CD4-positive, alpha-beta T cell treated with Interleukin-21 for 1 hour (primary cell): ENCODE measurements around the gene ADCY6.

Experiments
- DNase-seq: peaks from one replicate; pipeline ENCODE4 v3.0.0-alpha.2; 2020

The ADCY6 gene

DNA sequence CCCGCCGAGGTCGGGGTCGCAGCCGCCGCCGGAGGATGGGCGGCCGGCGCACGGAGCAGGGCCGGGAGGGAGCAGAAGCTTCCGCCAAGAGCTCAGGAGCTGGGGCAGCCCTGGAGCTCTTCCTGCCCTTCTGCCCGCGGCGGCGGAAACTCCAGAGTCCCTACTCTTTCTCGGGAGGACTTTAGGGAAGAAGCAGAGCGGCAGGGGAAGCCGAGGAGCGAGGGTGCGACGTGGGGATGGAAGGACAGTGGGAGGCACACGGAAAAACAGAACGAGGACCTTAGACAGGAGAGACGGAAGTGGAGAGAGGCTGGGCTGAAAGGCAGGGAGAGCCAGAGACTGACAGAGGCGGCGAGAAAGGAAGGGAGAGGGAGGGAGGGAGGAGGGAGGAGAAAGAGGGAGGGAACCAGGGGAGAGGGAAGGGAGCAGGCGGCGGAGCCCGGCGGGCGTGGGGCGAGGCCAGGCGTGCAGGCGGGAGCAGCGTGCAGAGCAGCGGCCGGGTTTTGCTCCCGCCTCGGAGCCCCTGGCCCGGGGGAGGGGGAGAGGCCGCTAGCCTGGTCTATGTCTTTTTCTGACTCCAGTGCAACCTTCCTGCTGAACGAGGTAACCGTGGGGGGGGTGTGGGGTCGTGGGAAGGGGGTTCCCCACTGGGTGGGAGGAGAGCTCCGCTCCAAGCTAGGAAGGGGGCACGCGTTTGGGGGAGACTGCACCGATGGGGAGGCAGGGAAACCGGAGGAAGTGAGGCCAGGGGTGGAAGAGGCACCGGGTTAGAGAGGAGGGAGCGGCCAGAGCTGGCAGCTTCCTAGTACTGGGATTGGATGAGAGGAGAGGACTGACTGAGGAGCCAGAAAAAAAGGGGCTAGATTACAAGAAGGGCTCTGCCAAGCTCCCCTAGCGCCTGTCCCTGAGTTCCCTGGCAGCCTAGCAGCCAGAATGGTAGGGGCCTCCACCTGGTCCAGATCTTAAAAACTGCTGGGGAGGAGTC lies 26.5 kb upstream of the ADCY6 start:
- peak; percentile 23 for DNase-seq

DNA sequence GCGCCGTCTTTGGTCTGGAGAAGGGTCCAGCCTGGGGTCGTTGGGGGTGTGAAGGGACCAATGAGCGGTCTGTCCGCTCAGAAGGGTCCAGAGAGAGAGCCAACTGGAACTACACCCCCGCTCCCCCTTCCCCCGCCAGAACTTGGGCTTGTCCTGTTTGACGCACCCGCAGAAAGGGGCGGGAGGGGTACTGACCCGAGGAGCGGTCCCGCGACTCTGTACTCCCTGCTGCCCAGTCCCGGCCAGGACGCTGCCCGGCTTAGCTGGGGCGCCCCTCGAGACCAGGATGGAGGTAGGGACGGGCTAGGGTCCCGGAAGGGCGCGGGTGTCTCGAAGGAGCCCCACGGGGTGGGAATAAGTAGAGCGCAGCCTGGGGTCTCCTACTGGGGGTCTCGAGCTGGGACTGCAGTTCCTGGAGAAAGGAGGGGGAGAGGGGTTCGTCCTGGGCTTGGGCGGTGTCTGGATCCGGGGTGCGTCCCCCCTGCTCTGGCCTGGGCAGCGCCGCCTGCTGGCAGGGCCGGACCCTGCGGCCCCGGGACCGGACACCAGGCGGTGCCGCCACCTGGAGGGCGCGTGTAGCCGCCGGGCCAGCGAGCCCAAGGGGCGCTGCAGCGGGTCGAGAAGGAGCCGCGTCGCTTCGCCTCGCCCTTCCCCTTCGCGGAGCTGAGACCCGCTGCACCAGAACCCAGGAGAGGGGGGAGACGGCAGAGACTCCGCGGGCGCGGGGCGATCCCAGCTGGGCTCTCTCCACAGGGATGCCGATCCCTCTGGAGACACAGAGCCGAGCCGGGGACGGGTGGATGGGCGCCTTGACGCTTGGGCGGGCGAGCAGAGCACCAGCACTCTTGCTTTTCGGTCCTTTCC lies 25.6 kb upstream of the ADCY6 start:
- peak; percentile 81 for DNase-seq

DNA sequence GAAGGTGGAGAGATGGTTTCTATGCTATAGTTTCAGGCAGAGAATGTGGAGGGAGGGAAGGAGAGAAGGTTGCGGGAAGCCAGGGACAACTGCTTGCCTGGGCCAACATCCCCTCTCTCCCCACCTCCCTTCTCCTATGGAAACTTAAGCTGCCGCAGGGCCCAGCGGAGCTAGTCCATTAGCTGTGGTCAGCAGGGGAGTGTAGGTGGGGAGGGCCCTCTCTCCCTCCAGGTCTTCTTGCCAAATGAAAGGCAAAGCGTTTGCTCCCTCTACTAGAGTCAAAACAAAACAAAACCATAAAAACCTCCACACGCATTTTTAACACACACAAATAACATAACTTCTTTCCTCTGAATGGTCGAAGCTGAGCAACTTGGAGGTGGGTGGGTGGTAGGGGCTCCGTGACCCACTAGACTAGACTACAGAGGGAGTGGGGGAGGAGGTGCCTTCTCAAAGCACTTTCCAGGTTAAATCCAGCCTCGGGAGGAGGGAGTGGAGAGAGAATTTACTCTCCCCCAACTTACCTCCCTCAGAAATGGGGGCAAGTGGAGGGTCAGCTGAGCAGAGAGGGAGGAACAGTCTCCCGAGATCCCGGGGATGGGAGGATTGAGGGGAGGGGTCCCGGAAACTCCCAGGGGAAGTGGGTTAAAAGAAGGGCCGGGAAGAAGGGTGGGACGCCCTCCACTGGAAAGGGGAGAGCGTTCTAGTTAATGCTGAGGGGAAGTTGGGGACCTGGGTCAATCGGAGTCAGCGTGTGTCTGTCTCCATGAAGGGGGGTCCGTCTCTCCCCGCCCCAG lies 24.8 kb upstream of the ADCY6 start:
- no peak for DNase-seq

DNA sequence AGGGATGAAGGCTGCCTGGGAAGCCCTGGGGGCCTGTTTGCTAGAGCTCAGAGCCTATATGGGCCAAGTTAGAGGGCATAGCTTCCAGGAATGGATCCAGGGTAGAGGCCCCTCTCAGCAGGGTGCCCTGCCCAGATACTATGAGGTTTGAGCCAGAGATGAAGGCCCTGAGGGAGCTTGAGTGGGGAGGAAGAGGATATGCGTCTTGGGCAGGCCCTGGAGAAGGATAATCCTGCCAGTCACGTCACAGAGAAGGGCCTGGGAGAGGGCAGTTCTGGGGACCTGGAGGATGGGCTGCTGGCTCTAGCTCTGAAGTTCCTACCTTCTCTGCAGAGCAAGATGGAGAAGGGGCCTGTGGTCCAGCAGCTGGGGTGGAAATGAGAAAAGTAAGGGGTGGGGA lies 23.5 kb upstream of the ADCY6 start:
- DNase-seq: no peak

DNA sequence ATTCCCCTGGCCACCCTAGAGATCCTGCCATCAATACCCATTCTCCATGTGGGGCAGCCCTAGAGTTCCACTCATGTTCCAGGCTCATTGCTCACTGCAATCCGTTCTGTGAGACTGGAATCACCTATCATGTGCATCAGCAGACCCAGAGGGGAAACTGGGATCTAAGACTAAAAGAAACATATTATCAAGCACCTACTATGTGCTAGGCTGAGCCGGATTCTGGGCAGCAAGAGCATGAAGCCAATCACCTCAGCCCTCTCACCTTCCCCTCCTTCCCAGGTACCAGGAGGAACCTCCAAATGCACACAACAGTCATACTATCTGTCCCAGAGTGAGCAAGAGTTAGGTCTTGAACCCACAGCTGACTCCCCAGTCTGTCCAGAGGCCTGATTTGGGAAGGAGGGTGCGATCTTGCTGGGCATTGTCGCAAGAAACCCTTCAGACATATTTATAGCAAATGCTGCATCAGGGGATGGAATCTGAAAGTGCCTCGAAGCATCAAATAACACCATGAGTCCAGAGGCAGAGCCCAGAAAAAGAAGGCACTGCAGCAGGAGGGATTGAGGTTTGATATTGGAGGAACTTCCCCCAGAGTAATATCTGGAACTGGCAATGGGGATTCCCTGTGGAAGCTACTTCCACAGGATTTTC lies 22.7 kb upstream of the ADCY6 start:
- DNase-seq: no peak

DNA sequence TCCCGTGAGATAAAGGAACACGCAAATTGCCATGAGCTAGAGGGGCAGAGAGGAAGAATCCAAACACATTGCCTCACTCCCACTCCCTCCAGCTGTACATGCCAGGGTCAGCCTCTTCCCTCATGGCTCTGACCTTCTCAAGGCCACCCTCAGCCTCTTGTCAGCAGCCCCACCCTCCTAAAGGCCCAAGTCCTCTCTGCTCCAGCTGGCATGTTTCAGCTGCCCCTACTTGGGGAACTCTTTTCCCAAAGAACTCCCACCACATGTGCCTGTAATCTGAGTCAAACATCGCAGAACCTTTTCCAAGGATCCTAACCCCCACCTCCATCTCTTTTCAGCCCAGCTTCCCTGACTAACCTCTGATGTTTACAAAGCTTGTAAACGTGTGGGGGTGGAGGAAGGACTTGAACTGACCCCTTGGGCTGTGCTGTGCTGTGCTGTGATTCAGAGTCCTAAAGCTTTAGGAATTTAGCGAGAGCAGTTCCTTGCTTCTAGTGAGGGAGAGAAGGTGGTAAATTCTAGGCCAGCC lies 22.1 kb upstream of the ADCY6 start:
- DNase-seq: no peak

DNA sequence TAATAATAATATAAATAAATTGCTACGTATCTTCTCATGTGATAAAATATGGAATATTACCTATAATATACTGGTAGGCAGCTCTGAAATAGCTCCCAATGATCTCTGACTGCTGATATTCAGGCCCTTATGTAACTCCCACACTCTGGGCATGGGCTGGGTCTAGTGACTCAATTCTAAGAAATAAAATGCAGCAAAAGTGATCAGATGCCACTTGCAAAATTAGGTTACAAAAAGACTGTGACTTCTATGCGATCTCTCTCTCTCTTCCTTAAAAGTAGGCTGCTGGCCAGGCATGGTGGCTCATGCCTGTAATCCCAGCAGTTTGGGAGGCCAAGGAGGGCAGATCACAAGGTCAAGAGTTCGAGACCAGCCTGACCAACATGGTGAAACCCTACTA lies 19.1 kb upstream of the ADCY6 start:
- DNase-seq: no peak

DNA sequence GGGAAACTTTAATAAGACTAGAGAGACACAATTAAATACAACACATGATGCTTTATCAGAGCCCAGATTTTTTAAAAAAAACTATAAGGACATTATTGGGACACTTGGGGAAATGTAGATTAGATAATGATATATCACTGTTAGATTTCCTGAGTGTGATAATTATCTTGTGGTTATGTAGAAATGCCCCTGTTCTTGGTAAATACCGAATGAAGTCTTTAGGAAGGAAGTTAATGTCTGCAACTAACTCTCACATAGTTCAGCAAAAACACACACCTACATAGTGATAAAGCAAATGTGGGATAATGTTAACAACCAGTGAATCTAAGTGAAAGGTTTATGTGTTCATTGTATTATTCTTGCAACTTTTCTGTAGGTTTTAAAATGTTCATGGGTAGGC lies 14.8 kb upstream of the ADCY6 start:
- no peak for DNase-seq

DNA sequence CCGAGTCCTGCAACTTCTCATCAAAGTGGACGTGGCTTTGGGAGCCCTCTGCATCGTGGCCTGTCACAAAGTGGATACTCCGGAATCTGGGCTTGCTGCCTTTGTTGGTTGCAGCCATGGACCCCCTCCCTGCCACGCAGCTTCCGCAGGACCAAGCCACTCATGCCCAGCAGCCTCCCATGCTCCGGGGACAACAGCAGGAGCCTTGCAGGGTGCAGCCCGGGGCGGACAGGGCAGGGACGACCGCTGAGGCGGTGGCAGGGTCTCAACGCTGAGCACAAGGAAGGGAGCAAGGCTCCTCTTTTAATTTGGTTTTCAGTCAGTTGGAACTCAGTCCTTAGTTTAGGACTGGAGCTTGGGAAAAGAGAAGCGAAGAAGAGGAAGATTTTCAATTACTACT lies 12.1 kb upstream of the ADCY6 start:
- no peak for DNase-seq

DNA sequence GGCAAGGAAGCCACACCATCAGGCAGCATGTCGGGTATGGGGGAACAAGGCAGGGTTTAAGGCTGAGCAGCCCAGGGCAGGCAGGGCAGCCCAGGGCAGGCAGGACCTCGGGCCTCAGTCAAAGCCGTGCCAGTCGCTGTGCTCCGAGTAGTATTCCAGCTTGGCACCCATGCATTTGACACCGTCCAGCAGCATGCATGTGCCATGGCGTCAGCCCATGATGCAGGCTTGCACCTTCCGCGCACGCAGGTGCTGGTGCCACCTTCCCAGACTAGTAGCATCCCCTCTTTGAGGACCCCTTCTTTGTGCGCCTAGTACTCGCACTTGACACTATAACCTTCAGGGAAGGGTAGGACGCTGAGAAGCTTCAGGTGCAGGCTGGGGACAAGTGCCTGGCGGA lies 11.6 kb upstream of the ADCY6 start:
- DNase-seq: no peak

DNA sequence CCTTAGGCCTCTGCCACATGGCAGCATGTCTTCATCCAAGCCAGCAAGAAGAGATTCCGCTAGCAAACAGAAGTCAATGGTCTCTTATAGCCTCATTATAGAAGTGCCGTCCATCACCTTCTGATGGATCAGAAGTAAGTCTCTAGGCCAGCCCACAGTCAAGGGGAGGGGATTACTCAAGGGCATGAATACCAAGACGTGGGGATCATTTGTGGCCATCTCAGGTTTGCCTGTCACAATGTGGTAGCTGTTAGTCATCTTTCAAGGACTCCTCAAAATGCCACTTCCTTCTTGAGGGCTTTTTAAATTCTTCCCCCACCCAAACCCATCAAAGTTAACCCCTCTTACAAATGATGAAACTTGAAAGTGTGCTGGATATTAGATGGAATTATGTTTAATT lies 8.1 kb upstream of the ADCY6 start:
- DNase-seq: no peak

DNA sequence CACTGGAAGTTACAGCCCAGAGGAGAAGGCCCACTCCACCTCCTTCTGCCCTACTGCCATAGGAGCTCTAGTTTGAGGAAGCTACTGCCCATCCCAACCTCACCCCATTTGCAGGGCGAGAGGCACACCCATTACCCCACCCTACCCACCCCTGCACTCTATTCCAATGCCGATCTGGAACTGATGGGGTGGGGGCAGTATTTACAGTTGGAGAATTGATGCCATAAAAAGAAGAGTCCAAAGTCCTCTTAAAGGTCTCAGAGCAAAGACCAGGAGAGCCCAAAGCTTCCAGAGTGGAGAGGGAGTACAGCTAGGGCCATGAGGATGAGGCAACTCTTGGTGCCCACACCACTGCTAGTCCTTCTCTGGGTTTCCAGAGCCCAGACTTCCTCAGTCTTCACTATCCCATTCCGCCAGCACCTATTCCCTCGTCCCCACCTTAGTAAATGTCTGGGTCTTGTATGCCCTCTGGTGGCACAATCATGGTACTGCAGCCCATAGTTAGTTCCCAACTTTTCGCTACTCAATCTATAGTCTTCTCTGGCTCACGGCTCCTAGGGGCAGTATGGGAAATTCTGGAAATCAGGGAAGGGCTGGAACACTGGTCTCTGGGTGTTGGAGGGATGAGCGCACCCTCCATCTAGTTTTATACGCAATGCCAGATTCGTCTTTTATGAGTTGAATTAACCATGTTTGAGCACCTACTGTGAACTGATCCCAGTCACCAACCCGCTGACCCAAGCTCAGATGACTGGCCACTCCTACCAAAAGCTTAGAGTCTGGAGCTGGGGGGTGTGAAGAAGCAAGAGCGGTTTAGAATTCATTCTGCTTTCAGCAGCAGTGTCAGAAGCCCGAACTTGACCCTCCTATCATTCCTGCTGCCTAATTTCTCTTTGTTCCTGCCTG lies 6.9 kb upstream of the ADCY6 start:
- peak; percentile 57 for DNase-seq

DNA sequence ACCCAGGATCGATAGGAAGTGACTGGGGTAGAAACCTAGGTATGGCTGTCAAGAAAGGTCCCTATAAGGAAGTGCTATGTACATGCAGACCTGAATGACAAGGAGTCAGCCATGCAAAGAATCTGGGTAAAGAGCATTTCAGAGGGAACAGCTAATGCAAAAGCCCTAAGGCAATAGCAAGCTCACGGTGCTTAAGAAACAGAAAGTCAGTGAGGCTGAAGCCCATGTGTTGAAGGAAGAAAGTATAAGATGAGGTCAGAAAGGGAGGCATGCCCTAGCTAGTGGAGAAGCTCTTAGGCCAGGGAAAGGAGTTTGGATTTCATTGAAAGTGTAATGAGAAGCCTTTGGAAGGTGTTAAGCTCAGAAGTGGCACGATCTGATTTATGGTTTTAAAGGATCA lies 6.0 kb upstream of the ADCY6 start:
- no peak for DNase-seq

DNA sequence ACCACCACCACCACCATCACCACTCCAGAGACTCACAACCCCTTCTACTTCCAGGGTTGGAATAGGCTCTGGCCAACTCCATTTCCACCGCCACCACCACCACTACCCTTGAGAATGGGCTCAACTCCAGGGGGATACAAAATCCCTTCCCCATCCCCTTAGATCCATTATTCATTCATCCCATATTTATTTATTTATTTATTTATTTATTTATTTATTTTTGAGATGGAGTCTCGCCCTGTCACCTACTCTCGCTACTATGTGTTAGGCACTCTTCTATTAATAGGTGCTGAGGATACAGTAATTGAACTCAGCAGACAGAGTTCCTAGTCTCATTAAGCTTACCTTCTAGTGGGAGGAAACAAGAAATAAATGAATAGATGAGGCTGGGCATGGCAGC lies 4.8 kb upstream of the ADCY6 start:
- no peak for DNase-seq

DNA sequence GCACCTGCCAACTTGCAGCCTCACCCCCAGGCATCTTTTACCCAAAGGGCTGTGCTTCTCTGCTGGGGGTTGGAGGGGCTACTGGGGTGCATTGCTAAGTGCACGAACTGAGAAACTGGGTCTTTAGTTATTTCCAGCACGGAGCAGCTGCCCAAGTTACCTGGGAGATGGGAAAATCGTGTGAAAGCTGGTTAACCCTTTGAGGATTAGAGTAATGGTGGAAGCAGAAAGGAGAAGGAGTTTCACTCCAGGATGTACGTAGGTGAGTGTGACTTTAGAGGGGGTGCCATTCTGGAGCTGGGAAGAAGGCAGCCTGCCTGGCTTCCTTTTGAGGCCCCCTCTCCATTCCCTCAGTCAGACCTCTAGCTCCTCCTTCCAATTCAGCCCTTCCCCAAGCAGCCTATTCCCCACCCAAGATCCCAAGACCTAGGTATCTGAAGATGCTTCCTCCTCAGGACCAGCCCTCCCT lies 1.0 kb upstream of the ADCY6 start:
- no peak for DNase-seq

DNA sequence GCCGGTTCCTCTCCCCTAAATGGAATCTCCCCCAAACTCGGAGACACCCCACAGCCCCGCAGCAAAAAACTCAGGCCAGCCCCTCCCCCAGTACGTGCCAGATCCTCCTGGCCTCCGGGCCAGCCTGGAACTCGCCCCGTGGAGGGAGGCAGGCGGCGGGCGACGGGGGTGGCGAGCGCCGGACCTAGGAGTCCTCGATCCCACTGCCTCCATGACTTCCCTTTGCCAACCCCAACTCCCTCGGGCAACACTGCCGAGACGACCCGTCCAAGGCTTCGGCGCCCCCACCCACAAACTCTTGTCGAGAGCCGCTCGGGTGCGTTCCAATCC lies 400 bp downstream of the ADCY6 start:
- no peak for DNase-seq

DNA sequence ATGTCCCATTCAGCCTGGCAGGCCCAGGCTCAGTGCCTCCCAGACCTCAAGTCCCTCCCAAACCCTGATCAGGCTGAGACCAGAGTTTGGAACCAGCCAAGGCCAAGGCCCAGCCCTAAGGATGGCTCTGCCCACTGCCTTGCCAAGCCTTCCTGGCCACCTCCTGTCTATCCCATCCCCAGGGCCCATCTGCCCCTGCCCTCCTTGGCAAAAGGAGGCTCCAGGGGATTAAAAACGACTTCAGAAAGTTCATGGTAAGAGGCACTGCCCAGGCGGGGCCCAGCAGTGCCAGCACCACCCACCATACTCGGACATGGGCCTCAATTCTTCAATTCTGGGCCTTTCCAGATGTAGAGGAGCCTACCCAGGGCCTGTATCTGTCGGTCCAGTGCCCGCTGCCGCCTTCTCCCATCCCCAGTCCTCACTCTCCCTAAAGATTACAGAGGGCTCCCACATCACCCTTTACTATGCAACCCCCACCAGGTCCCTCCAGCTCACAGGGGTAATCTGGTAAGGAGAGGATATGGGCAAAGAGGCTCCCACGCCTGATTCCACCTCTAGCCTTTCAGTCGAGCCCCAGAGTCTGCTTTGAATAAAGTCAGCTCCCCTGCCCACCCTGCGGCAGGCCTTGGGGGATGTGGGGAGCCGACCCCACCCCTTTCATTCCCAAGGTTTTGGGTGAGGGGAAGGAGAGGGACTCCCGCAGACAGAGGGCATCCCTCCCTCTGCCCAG lies 932 bp downstream of the ADCY6 start:
- DNase-seq: no peak

DNA sequence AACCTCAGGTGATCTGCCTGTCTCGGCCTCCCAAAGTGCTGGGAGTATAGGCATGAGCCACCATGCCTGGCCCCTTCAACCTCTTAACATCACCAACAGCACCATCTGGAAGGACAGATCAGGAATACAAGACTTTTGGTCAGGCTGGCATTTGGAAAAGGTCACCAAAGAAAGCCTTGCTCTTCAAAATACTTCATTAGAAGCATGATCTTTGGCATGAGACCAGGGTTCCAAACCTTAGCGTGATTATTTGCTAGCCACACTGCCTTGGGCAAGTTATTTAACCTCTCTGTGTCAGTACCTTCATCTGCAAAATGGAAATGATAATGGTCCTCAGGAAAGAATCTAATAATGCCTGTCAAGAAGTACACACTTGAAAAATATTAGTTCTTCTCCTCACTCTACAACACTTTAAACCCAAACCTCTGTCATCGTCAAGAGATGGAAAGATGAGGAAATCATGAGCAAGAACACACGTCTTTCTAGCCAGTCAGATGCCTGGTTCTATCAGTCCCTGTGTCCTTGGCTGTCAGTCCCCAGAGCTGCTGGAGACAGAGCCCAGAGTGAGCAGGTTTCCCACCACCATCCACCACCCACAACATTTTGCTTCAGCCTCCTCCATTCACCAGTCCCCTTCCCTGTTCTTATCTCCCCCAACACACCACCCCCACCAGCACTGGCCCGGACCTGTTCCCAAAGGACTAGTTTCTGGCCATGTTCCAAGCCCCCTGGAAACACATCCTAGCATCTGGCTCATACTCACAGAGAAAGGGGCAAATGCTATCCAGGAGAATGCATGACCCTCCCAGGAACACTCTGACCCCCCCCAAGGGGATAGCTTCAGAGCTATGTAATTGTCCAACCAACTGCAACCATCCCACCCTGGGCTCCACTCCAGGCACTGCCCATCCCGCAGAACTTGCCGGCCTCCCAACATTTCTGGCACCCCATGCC lies 2.0 kb downstream of the ADCY6 start:
- no peak for DNase-seq

DNA sequence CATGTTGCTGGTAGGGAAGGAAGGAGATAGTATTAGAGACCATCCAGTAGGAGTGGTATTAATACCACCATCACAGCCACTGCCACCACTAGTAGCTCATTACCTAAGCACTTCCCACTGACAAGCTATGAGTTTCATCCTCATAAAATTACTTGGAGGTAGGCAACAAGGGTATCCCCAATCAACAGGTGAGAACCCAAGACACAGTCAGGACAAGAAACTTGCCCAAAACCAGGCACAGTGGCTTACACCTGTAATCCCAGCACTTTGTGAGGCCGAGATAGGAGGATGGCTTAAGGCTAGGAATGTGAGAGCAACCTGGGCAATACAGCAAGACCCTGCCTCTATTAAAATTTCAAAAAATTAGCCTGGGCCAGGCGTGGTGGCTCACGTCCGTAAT lies 5.5 kb downstream of the ADCY6 start:
- no peak for DNase-seq
